ENCODE data around the gene OR6J1. TPM values are rescaled to one million over a fixed set of nuclear protein-coding genes. Genes with fewer than 3 reads are reported as not detected.

The OR6J1 gene
- total and polyA plus RNA-seq, 2 of the 8 experiments (the other 6 are each of a cell fraction or from before 2014, with no cell fraction given) = not detected

DNA sequence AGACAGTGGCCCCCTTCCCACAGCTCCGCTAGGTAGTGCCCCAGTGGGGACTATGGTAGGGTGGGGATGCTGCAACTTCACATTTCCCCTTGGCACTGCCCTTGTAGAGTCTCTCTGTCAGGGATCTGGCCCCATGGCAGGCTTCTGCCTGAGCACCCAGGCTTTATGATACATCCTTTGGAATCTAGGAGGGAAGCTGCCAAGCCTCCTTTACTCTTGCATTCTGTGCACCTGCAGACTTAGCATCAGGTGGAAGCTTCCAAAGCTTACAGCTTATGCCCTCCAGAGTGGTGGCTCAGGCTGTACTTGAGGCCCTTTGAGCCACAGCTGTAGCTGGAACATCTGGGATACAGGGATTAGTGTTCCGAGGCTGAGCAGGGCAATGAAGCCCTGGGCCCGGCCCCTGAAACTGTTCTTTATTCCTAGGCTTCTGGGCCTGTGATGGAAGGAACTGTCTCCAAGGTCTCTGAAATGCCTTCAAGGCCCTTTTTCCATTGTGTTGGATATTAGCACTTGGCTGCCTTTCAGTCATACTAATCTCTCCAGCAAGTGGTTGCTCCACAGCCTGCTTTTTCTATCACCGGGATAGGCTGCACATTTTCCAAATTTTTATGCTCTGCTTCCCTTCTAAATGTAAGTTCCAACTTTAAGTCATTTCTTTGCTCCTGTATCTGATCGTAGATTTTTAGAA is 22.2 kb upstream of the OR6J1 start:
- Histone ChIP-seq H3K9ac (replicated peaks in 1 of 4; ENCODE audit: extremely low read depth in 1 of 4, low read depth in 3 of 4, low read length in 3 of 4) (no peak overlapping the region), H3K23me2 (ENCODE audit: low read depth, low read length) (no peaks in the 10 kb centered on the region), H4K91ac (replicated peaks; ENCODE audit: insufficient read length, low read length) (no peak overlapping the region), H3K36me3 (ENCODE audit: control insufficient read depth in 2 of 4, insufficient read depth in 4 of 4, low read length in 3 of 4) (no peaks in the 10 kb centered on the region), H4K20me1 (replicated peaks in 1 of 2; ENCODE audit: control insufficient read depth in 1 of 2, insufficient read depth in 2 of 2, low read length in 2 of 2) (no peaks in the 10 kb centered on the region), H3K27ac (ENCODE audit: low read depth, low read length) (no peak overlapping the region), H3K23ac (ENCODE audit: insufficient read length) (no peak overlapping the region), H3K14ac (ENCODE audit: insufficient read length) (no peak overlapping the region), H2BK15ac (ENCODE audit: low read length) (no peak overlapping the region), H2AK5ac (ENCODE audit: low read depth, low read length) (no peak overlapping the region), H2BK20ac (ENCODE audit: low read length) (no peak overlapping the region), H3K4me1 (replicated peaks in 1 of 4; ENCODE audit: control insufficient read depth in 3 of 4, insufficient read depth in 4 of 4, low read length in 3 of 4) (no peaks in the 10 kb centered on the region), H2BK120ac (replicated peaks; ENCODE audit: low read depth, low read length) (no peak overlapping the region), H2BK12ac (ENCODE audit: low read depth, low read length) (no peak overlapping the region), H2AFZ (ENCODE audit: low read length) (no peak overlapping the region), H3K4me2 (ENCODE audit: insufficient read depth in 1 of 2, low read depth in 2 of 2, low read length in 2 of 2) (no peak overlapping the region), H3K9me3 (ENCODE audit: insufficient read depth in 2 of 2, low read depth in 1 of 2, low read length in 1 of 2) (no peaks in the 10 kb centered on the region), H2BK5ac (ENCODE audit: low read depth, low read length) (no peak overlapping the region), H3K18ac (ENCODE audit: extremely low read depth, low read length) (no peak overlapping the region), H3K79me2 (ENCODE audit: control insufficient read depth in 1 of 2, insufficient read depth in 2 of 2, low read length in 2 of 2) (no peaks in the 10 kb centered on the region), H3K79me1 (ENCODE audit: low read depth, low read length) (no peaks in the 10 kb centered on the region), H3K4me3 (ENCODE audit: extremely low read depth in 1 of 4, insufficient read depth in 2 of 4, low read depth in 3 of 4, low read length in 4 of 4) (no peak overlapping the region), H3K56ac (replicated peaks; ENCODE audit: insufficient read length, low read depth, low read length) (no peak overlapping the region), H4K8ac (ENCODE audit: extremely low read depth, insufficient read depth, low read length) (no peak overlapping the region), H3K27me3 (replicated peaks in 1 of 4; ENCODE audit: control insufficient read depth in 3 of 4, extremely low read depth in 1 of 4, insufficient read depth in 3 of 4, low read length in 3 of 4) (no peaks in the 10 kb centered on the region), H4K5ac (ENCODE audit: insufficient read length, low read depth, low read length) (no peak overlapping the region), H3K4ac (replicated peaks; ENCODE audit: insufficient read length, low read depth, low read length) (no peak overlapping the region)
- FAIRE-seq = no peak
- no peak for DNase-seq (ENCODE audit: low read depth in 1 of 2, low spot score in 2 of 2)
- POLR2A ChIA-PET (ENCODE audit: partially characterized antibody) = no interaction called here
- CTCF ChIA-PET (ENCODE audit: partially characterized antibody) = interaction anchor here (0.8 to 2.2 kb wide), 3 partner anchors 13 to 96 kb away, joined by 3 to 14 read pairs (median 4); no protein-coding TSS in a partner anchor
- WGBS, 2 experiments (ENCODE audit: extremely low coverage in 1 of 2, insufficient coverage in 1 of 2, insufficient read length in 1 of 2, insufficient replicate concordance in 2 of 2, low coverage in 1 of 2, low lambda C conversion rate in 2 of 2, missing lambda C conversion rate in 1 of 2) = 86% methylated on average over 5 of the region's 5 CpGs; no CpG with 5 or more reads in 1 of the 2 experiments
- TF ChIP-seq CREB1 (IDR thresholded peaks at IDR 0.05) (no peak), ASH2L (IDR thresholded peaks at IDR 0.05; ENCODE audit: low read length) (no peak), RBBP5 (IDR thresholded peaks at IDR 0.05; ENCODE audit: borderline replicate concordance, low read depth, low read length) (no peak), CHD1 (IDR thresholded peaks at IDR 0.05; ENCODE audit: low read depth, low read length) (no peak), POU5F1 (IDR thresholded peaks at IDR 0.05; ENCODE audit: low read depth, low read length) (no peak), RXRA (IDR thresholded peaks at IDR 0.05; ENCODE audit: insufficient read depth, low read depth, low read length) (no peak), TAF1 (IDR thresholded peaks at IDR 0.05; ENCODE audit: low read depth, low read length) (no peak), CBX8 (IDR thresholded peaks at IDR 0.05; ENCODE audit: borderline replicate concordance, low read depth, low read length) (no peak), EZH2 (IDR thresholded peaks at IDR 0.05; ENCODE audit: low read depth, low read length, severe bottlenecking) (no peak), POLR2A (IDR thresholded peaks at IDR 0.05; ENCODE audit: control extremely low read depth in 1 of 2, low read depth in 2 of 2, low read length in 2 of 2) (no peak), SAP30 (IDR thresholded peaks at IDR 0.05; ENCODE audit: insufficient read depth, insufficient replicate concordance, low read length) (no peak), SP1 (IDR thresholded peaks at IDR 0.05; ENCODE audit: low read depth, low read length) (no peak), YY1 (IDR thresholded peaks at IDR 0.05; ENCODE audit: low read depth, low read length) (no peak), FOSL1 (IDR thresholded peaks at IDR 0.05; ENCODE audit: insufficient read depth, low read depth, low read length) (no peak), TCF12 (IDR thresholded peaks at IDR 0.05; ENCODE audit: low read depth, low read length) (no peak)
